HG02981 (cell line): Measurements from ENCODE around the gene EIF2B5.
"Not testable (repeated sequence)": the region's sequence is repeated elsewhere in the genome, so short reads cannot be mapped to it uniquely, and the experiment has no call there.

Experiments used
- ATAC-seq: cut with Tn5 transposase; IDR thresholded peaks from one replicate; pipeline ENCODE4 v1.9.1; 2021; ENCODE audit warnings: mild to moderate bottlenecking, moderate library complexity; ENCODE audit not compliant: unreplicated experiment

EIF2B5 gene

GRCh38 chr3:184145751-184146270 lies 10.7 kb downstream of the EIF2B5 start:
- ATAC-seq, result no peak

- no peak for ATAC-seq
These were observed 12.9 kb downstream of the EIF2B5 start for GRCh38 chr3:184148076-184148475.

DNA sequence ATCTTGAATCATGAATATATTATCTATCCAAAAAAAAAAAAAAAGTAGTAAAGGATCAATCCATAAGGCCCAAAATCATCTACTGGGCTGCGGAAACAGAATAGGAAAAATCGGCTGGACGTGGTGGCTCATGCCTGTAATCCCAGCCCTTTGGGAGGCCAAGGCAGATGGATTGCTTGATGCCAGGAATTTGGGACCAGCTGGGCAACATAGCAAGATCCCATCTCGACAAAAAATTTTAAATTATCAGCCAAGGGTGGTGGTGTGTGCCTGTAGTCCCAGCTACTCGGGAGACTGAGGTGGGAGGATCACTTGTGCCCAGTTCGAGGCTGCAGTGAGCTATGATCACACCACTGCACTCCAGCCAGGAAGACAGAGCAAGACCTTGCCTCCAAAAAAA lies 14.0 kb downstream of the EIF2B5 start:
- no peak for ATAC-seq

DNA sequence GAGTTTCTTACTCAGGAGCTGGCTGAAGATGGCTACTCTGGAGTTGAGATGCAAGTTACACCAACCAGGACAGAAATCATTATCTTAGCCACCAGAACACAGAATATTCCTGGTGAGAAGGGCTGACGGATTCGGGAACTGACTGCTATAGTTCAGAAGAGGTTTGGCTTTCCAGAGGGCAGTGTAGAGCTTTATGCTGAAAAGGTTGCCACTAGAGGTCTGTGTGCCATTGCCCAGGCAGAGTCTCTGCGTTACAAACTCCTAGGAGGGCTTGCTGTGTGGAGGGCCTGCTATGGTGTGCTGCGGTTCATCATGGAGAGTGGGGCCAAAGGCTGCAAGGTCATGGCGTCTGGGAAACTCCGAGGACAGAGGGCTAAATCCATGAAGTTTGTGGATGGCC lies 14.6 kb downstream of the EIF2B5 start:
- ATAC-seq, result not testable (repeated sequence)

GRCh38 chr3:184154885-184155643 lies 19.9 kb downstream of the EIF2B5 start, which contains the start of gene DVL3:
DVL3 (plus strand) TSS chr3:184155377; CDS start chr3:184155636, 259 bp downstream.
- peak; percentile 72 for ATAC-seq

- peak; percentile 26 for ATAC-seq
These were observed 20.7 kb downstream of the EIF2B5 start for GRCh38 chr3:184155644-184156521.

DNA sequence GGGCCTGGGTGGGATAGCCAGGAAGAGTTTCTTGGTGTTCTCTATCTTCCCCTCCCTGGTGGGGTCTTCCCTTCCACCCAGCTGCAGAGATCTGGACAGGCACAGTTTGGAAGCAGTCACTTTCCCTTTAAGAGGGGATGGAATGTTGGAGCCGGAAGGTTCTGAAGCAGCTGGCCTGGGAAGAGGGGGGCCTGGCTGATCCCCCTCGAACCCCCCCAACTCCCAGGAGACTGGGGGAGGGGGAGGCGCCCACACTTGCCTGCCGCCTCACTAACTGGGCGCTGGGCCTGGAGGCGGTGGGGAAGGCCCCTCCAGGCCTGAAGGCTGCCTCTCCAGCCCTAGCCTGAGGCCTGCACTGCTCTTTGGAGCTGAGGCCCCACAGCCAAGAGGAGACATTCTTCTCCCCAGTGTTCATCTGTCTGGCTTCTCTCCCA lies 21.4 kb downstream of the EIF2B5 start:
- no peak for ATAC-seq

- no peak for ATAC-seq
These were observed 22.0 kb downstream of the EIF2B5 start for GRCh38 chr3:184157206-184157605.

DNA sequence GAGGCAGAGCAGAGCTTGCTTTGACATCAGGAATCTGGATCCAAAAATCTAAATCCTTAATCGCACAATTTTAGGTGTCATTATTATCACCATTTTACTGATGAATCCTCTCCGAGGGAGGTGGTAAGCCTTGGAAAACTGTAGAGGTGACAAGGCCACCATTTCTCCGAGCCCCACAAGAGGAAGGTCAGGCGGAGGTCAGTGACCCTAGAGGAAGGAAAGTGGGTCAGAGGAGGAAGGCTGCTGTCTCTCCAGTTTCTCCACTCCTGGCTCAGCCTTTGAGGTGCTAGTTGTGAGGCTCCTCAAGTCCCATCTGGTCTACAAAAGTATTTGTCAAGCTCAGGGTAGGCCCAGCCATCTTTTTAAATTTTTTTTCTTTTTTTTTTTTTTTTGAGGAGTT lies 23.2 kb downstream of the EIF2B5 start:
- ATAC-seq, result no peak

- peak; percentile 53 for ATAC-seq
These were observed 25.3 kb downstream of the EIF2B5 start for GRCh38 chr3:184160456-184160855.

GRCh38 chr3:184162571-184163070 lies 27.5 kb downstream of the EIF2B5 start:
- not testable (repeated sequence) for ATAC-seq

DNA sequence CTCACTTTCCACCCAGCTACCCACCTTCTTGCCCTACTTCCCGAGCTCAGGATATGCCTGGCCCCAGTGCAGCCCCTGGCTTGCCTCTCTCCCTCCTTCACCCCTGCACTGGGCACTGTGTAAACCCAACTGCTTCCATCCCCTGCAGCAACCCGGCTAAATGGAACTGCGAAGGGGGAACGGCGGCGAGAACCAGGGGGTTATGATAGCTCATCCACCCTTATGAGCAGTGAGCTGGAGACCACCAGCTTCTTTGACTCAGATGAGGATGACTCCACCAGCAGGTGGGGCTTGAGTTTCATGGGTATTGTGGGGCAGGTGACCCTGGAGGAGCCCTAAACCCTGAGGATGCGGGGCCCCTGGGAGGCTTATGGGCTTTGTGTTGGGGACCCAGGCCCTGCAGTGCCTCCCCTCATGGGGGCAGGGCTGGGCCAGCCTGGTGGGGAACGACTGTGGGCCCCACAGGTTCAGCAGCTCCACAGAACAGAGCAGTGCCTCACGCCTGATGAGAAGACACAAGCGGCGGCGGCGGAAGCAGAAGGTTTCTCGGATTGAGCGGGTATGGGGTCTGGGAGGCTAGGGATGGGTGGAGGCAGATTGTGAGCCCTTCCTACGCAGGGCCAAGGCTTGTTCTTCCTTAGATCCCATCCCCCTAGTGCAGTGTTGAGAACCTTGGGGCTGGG lies 29.6 kb downstream of the EIF2B5 start:
- ATAC-seq, result no peak

GRCh38 chr3:184165543-184165942 lies 30.4 kb downstream of the EIF2B5 start:
- no peak for ATAC-seq

DNA sequence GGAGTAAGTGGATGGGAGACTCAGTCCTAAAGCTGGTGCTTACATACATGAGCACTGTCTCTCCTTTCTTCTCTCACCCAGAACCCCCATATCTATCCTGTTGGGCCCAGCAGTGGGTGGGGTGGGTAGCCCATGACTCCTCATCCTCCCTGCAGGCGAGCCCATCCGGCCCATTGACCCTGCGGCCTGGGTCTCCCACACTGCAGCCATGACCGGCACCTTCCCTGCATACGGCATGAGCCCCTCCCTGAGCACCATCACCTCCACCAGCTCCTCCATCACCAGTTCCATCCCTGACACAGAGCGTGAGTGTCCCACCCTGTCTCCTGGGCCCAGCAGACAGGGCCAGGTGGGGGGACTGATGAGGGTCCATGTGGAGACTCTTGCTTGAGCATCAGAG lies 31.5 kb downstream of the EIF2B5 start:
- ATAC-seq, result no peak

- ATAC-seq, result no peak
These were observed 32.6 kb downstream of the EIF2B5 start for GRCh38 chr3:184167786-184168185.

- ATAC-seq, result no peak
These were observed 33.4 kb downstream of the EIF2B5 start for GRCh38 chr3:184168363-184169120.

DNA sequence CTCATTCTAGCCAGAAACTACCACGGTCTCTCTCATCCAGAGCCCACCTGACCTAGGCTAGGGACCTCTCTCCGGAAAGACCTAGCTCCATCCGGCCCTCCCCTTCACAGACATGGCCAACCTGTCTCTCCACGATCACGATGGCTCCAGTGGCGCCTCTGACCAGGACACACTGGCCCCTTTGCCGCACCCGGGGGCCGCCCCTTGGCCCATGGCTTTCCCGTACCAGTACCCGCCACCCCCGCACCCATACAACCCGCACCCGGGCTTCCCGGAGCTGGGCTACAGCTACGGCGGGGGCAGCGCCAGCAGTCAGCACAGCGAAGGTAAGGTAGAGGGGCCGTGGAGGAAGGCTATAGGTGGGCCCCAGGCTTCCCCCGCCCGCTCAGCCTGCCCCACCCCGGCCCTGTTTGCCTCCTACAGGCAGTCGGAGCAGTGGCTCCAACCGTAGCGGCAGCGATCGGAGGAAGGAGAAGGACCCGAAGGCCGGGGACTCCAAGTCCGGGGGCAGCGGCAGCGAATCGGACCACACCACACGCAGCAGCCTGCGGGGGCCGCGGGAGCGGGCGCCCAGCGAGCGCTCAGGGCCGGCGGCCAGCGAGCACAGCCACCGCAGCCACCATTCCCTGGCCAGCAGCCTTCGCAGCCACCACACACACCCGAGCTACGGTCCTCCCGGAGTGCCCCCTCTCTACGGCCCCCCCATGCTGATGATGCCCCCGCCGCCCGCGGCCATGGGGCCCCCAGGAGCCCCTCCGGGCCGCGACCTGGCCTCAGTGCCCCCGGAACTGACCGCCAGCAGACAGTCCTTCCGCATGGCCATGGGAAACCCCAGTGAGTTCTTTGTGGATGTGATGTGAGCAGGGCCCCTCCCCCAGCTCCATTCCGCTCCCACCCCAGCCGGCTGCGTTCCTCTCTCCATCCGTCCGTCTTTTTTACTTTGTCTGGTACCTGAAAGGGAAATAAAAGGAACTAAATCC lies 35.0 kb downstream of the EIF2B5 start:
- ATAC-seq, result no peak

DNA sequence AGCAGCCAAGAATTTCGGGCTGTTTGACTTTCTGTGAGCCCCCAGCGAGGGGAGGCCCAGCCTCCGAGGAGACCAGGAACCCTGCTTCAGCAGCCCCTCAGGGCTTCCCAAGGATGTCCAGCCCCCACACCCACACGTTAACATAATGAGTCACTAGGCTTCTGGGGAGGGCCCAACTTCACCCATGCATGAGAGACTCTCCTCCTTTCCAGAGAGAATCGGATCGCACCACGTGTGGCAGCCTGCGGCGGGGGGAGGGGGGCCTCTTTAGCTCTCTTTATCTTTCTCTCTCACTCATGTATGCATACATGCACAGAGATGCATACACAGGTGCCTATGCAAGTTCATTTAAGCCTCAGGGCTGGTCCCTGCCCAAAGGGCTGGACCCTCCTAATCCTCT lies 36.4 kb downstream of the EIF2B5 start:
- ATAC-seq, result no peak
